ENCODE measurements around the gene GPR17. TPM values are rescaled to one million over a fixed set of nuclear protein-coding genes. Genes with fewer than 3 reads are reported as not detected.

The GPR17 gene
- total RNA-seq, 1 donor: not detected

- Histone ChIP-seq H3K4me1 (ENCODE audit: insufficient read depth, low read length) (peaks cover 67% of the 10 kb centered on the region), H3K4me3 (ENCODE audit: low read length) (no peak overlapping the region)
Measured at GRCh38 chr2:127631997-127632581, 13.9 kb upstream of the GPR17 start.

GRCh38 chr2:127632592-127633489, 13.1 kb upstream of the GPR17 start:
- H3K27me3 ChIP-seq (ENCODE audit: insufficient read depth, low read length): no peaks in the 10 kb centered on the region
- peaks cover 75% of the 10 kb centered on the region for H3K4me1 ChIP-seq (ENCODE audit: insufficient read depth, low read length)
- no peak overlapping the region for H3K4me3 ChIP-seq (ENCODE audit: low read length)
- no peaks in the 10 kb centered on the region for H3K9me3 ChIP-seq (ENCODE audit: low read depth, low read length)

More at GRCh38 chr2:127631997-127632581, 13.9 kb upstream of the GPR17 start:
- Histone ChIP-seq H3K27me3 (ENCODE audit: insufficient read depth, low read length) (no peaks in the 10 kb centered on the region), H3K9me3 (ENCODE audit: low read depth, low read length) (no peaks in the 10 kb centered on the region)

- Histone ChIP-seq H3K9me3 (ENCODE audit: low read depth, low read length) (no peaks in the 10 kb centered on the region), H3K27me3 (ENCODE audit: insufficient read depth, low read length) (no peaks in the 10 kb centered on the region), H3K4me3 (ENCODE audit: low read length) (no peak overlapping the region), H3K4me1 (ENCODE audit: insufficient read depth, low read length) (peaks cover 83% of the 10 kb centered on the region)
Measured at GRCh38 chr2:127633556-127634065, 12.3 kb upstream of the GPR17 start.

GRCh38 chr2:127634066-127634617, 11.8 kb upstream of the GPR17 start:
- H3K4me3 ChIP-seq (ENCODE audit: low read length): no peak overlapping the region
- H3K27me3 ChIP-seq (ENCODE audit: insufficient read depth, low read length): no peaks in the 10 kb centered on the region
- peaks cover 88% of the 10 kb centered on the region for H3K4me1 ChIP-seq (ENCODE audit: insufficient read depth, low read length)
- no peaks in the 10 kb centered on the region for H3K9me3 ChIP-seq (ENCODE audit: low read depth, low read length)

GRCh38 chr2:127634626-127635379, 11.2 kb upstream of the GPR17 start:
- no peak overlapping the region for H3K4me3 ChIP-seq (ENCODE audit: low read length)
- H3K9me3 ChIP-seq (ENCODE audit: low read depth, low read length): no peaks in the 10 kb centered on the region
- no peaks in the 10 kb centered on the region for H3K27me3 ChIP-seq (ENCODE audit: insufficient read depth, low read length)
- peaks cover 92% of the 10 kb centered on the region for H3K4me1 ChIP-seq (ENCODE audit: insufficient read depth, low read length)

- H3K4me1 ChIP-seq (ENCODE audit: insufficient read depth, low read length): peaks cover 92% of the 10 kb centered on the region
- no peaks in the 10 kb centered on the region for H3K9me3 ChIP-seq (ENCODE audit: low read depth, low read length)
- H3K27me3 ChIP-seq (ENCODE audit: insufficient read depth, low read length): no peaks in the 10 kb centered on the region
- no peak overlapping the region for H3K4me3 ChIP-seq (ENCODE audit: low read length)
Measured at GRCh38 chr2:127635380-127636237, 10.3 kb upstream of the GPR17 start.

- peaks cover 92% of the 10 kb centered on the region for H3K4me1 ChIP-seq (ENCODE audit: insufficient read depth, low read length)
- H3K27me3 ChIP-seq (ENCODE audit: insufficient read depth, low read length): no peaks in the 10 kb centered on the region
- no peaks in the 10 kb centered on the region for H3K9me3 ChIP-seq (ENCODE audit: low read depth, low read length)
- H3K4me3 ChIP-seq (ENCODE audit: low read length): no peak overlapping the region
Measured at GRCh38 chr2:127636248-127637235, 9.4 kb upstream of the GPR17 start.

GRCh38 chr2:127637236-127637630, 8.7 kb upstream of the GPR17 start:
- H3K4me1 ChIP-seq (ENCODE audit: insufficient read depth, low read length): peaks cover 91% of the 10 kb centered on the region
- no peaks in the 10 kb centered on the region for H3K9me3 ChIP-seq (ENCODE audit: low read depth, low read length)
- no peak overlapping the region for H3K4me3 ChIP-seq (ENCODE audit: low read length)
- H3K27me3 ChIP-seq (ENCODE audit: insufficient read depth, low read length): no peaks in the 10 kb centered on the region

GRCh38 chr2:127637725-127638252, 8.2 kb upstream of the GPR17 start:
- Histone ChIP-seq H3K4me3 (ENCODE audit: low read length) (no peak overlapping the region), H3K9me3 (ENCODE audit: low read depth, low read length) (no peaks in the 10 kb centered on the region), H3K4me1 (ENCODE audit: insufficient read depth, low read length) (peaks cover 85% of the 10 kb centered on the region)

GRCh38 chr2:127638361-127639110, 7.4 kb upstream of the GPR17 start:
- Histone ChIP-seq H3K27me3 (ENCODE audit: insufficient read depth, low read length) (no peaks in the 10 kb centered on the region), H3K4me1 (ENCODE audit: insufficient read depth, low read length) (peaks cover 78% of the 10 kb centered on the region), H3K4me3 (ENCODE audit: low read length) (no peak overlapping the region), H3K9me3 (ENCODE audit: low read depth, low read length) (no peaks in the 10 kb centered on the region)

More at GRCh38 chr2:127637725-127638252, 8.2 kb upstream of the GPR17 start:
- no peaks in the 10 kb centered on the region for H3K27me3 ChIP-seq (ENCODE audit: insufficient read depth, low read length)

GRCh38 chr2:127639111-127639474, 6.9 kb upstream of the GPR17 start:
- H3K4me1 ChIP-seq (ENCODE audit: insufficient read depth, low read length): peaks cover 72% of the 10 kb centered on the region
- no peak overlapping the region for H3K4me3 ChIP-seq (ENCODE audit: low read length)
- H3K9me3 ChIP-seq (ENCODE audit: low read depth, low read length): no peaks in the 10 kb centered on the region
- no peaks in the 10 kb centered on the region for H3K27me3 ChIP-seq (ENCODE audit: insufficient read depth, low read length)

Measured in mononuclear cell (primary cell).